Upper lobe of left lung (tissue), 4 donors: ENCODE measurements around the gene ITGA5.

Experiments
- POLR2AphosphoS5 ChIP-seq, 2 donors: sonication (generic); formaldehyde crosslinking; IDR thresholded peaks; one replicate each; pipeline ENCODE4 v1.5.1; 2017; ENCODE audit warnings: antibody characterized with exemption in 2 of 2
- TF ChIP-seq, protein P1 (sequence below), 6 experiments: fragments of 450-650 bp in 4 of 6; fragments of 200-600 bp in 2 of 6; sonication (generic) in 2 of 6; IDR thresholded peaks; one replicate each; pipeline ENCODE4 v1.5.1; 2016 to 2019; ENCODE audit warnings: antibody characterized with exemption in 6 of 6

DNA sequence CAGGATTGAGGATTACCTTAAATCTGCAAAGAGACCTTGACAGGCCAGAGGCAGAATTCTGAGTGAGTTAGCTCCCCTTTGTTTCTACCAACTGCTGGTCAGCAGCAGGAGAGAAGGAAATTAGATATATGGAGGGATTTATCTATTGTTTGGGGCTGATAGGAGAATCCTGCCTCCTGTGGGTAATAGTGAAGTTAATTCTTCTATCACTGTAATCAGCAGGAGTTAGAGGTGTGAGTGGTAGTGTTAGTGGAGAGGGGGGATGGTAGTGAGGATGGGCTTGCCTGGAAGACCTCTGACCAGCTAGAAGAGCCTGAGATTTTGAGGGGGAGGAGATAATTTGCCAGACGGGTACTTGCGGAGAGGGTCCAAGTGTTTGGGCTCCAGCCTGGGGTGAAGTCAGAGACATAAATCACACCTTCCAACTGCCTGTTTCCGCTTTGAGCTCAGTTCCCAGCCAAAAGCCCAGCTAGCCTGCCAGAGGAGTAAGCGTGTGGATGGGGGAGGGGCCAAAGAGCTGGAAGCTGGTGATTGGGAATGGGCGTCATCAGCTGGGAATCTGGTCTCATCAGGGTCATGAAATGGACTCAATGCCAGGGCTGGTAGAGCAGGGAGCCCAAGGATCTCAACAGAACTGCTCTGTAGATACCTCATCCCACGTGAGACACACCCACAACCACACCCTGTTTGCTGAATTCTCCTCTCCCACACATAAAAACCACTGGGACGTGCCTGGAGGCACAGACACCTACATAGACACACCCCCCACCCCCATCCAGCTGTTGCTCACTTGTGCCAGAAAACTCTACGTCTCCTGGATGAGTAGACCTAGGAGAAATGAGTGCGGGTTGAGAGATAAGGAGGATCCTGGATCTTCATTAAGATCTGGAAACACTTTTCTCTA lies 13.1 kb upstream of the ITGA5 start:
- TF ChIP-seq, protein P1, sequence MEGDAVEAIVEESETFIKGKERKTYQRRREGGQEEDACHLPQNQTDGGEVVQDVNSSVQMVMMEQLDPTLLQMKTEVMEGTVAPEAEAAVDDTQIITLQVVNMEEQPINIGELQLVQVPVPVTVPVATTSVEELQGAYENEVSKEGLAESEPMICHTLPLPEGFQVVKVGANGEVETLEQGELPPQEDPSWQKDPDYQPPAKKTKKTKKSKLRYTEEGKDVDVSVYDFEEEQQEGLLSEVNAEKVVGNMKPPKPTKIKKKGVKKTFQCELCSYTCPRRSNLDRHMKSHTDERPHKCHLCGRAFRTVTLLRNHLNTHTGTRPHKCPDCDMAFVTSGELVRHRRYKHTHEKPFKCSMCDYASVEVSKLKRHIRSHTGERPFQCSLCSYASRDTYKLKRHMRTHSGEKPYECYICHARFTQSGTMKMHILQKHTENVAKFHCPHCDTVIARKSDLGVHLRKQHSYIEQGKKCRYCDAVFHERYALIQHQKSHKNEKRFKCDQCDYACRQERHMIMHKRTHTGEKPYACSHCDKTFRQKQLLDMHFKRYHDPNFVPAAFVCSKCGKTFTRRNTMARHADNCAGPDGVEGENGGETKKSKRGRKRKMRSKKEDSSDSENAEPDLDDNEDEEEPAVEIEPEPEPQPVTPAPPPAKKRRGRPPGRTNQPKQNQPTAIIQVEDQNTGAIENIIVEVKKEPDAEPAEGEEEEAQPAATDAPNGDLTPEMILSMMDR (IDR thresholded peaks at IDR 0.05), result no peak
- TF ChIP-seq POLR2AphosphoS5 (IDR thresholded peaks at IDR 0.05), result peak; percentile 43 to 71
